Measurements from ENCODE around the gene PCDHB8.
"Not testable (repeated sequence)": the region's sequence is repeated elsewhere in the genome, so short reads cannot be mapped to it uniquely, and the experiment has no call there.

The PCDHB8 gene

DNA sequence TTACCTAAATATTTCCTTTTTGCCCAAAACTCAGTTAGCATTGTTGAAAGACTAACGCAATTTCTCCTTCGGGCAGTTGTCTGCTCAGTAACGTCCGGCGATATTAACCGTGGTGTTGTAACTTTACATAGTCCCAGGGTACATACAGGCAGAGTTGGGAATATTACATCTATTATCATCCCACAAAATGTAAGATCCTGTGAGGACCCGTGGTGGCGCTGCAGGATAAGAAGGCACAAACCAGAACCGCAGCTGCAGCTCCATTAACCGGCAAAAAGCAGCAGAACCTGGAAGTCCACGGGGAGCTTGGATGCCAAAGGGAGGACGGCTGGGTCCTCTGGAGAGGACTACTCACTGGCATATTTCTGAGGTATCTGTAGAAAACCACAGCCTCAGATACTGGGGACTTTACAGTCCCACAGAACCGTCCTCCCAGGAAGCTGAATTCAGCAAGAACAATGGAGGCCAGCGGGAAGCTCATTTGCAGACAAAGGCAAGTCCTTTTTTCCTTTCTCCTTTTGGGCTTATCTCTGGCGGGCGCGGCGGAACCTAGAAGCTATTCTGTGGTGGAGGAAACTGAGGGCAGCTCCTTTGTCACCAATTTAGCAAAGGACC, at the start of gene PCDHB8:
Gene PCDHB8, plus strand, starts transcription at position 214 of the 615 bp plus-strand sequence. Its CDS starts 245 bp downstream, at position 459.
- not testable (repeated sequence) for DNase-seq

DNA sequence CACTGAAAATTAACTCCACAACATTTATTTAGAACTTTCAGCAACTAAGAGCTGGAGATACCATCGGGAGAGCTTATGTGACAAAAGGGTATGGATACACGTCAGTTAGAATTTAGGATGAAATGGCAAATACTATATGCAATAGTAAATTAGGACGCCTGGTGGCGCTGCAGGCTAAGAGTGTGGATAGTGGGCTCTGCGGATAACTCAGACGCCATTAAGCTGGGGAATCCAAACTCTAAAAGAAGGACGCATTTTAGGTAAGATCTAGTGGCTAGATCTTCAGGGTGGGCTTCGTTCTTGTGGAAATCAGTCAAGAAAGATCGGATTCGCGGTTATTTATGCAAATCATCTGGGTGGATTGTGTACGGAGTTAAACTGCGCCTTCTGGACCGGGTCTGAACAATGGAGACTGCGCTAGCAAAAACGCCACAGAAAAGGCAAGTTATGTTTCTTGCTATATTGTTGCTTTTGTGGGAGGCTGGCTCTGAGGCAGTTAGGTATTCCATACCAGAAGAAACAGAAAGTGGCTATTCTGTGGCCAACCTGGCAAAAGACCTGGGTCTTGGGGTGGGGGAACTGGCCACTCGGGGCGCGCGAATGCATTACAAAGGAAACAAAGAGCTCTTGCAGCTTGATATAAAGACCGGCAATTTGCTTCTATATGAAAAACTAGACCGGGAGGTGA, 42.4 kb upstream of the PCDHB8 start, which contains the start of gene PCDHB5:
Gene PCDHB5, plus strand, starts transcription at position 177 of the 688 bp plus-strand sequence. Its CDS starts 229 bp downstream, at position 406.
- DNase-seq, result no peak

DNA sequence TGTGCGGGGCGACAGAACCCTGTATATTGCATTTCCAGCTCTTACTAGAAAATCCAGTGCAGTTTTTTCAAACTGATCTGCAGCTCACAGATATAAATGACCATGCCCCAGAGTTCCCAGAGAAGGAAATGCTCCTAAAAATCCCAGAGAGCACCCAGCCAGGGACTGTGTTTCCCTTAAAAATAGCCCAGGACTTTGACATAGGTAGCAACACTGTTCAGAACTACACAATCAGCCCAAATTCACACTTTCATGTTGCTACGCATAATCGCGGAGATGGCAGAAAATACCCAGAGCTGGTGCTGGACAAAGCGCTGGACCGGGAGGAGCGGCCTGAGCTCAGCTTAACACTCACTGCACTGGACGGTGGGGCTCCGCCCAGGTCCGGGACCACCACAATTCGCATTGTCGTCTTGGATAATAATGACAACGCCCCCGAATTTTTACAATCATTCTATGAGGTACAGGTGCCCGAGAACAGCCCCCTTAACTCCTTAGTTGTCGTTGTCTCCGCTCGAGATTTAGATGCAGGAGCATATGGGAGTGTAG, 41.8 kb upstream of the PCDHB8 start:
- no peak for DNase-seq

DNA sequence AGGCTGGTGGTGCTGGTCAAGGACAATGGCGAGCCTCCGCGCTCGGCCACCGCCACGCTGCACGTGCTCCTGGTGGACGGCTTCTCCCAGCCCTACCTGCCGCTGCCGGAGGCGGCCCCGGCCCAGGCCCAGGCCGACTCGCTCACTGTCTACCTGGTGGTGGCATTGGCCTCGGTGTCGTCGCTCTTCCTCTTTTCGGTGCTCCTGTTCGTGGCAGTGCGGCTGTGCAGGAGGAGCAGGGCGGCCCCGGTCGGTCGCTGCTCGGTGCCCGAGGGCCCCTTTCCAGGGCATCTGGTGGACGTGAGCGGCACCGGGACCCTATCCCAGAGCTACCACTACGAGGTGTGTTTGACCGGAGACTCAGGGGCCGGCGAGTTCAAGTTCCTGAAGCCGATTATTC, 40.2 kb upstream of the PCDHB8 start:
- not testable (repeated sequence) for DNase-seq

DNA sequence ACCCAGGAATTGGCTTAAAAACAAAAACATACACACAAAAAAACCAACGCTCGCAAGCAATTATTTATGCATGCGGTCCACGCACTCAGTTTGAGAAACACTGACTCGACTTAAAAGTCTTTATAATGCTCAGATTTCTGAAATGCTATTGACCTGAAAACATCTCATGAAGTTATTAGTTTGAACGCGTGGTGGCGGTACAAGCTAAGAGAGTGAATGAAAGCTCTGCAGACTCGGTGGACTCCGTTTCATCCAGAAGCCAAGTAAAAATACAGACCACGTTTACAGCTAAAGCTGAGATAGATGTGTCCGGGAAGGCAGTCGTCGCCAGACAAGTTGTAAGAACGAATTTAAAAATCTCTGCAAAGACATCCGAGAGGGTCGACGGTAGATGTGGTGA, 27.8 kb upstream of the PCDHB8 start, which contains the start of gene PCDHB6:
Gene PCDHB6, plus strand, starts transcription at position 246 of the 400 bp plus-strand sequence. CDS start 201 bp downstream, outside the sequence.
- no peak for DNase-seq

DNA sequence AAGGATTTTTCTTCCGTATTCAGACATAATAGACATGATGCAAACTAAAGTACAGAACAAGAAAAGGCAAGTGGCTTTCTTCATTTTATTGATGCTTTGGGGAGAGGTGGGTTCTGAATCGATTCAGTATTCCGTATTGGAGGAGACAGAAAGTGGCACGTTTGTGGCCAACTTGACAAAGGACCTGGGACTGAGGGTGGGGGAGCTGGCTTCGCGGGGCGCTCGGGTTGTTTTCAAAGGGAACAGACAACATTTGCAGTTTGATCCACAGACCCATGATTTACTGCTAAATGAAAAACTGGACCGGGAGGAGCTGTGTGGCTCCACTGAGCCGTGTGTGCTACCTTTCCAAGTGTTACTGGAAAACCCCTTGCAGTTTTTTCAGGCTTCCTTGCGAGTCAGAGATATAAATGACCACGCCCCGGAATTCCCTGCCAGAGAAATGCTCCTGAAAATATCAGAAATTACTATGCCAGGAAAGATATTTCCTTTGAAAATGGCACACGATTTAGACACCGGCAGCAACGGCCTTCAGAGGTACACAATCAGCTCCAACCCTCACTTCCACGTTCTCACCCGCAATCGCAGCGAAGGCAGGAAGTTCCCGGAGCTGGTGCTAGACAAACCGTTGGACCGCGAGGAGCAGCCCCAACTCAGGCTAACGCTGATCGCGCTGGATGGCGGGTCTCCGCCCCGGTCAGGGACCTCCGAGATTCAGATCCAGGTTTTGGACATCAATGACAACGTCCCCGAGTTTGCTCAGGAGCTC, 27.2 kb upstream of the PCDHB8 start:
- DNase-seq, result no peak

DNA sequence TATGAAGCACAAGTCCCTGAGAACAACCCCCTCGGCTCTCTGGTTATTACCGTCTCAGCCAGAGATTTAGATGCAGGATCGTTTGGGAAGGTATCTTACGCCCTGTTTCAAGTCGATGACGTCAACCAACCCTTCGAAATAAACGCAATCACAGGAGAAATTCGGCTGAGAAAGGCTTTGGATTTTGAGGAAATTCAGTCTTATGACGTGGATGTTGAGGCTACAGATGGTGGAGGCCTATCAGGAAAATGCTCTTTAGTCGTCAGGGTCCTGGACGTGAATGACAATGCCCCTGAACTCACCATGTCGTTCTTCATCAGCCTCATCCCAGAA, 26.6 kb upstream of the PCDHB8 start:
- no peak for DNase-seq

DNA sequence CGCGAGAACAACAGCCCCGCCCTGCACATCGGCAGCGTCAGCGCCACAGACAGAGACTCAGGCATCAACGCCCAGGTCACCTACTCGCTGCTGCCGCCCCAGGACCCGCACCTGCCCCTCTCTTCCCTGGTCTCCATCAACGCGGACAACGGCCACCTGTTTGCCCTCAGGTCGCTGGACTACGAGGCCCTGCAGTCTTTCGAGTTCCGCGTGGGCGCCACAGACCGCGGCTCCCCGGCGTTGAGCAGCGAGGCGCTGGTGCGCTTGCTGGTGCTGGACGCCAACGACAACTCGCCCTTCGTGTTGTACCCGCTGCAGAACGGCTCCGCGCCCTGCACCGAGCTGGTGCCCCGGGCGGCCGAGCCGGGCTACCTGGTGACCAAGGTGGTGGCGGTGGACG, 26.0 kb upstream of the PCDHB8 start:
- not testable (repeated sequence) for DNase-seq

DNA sequence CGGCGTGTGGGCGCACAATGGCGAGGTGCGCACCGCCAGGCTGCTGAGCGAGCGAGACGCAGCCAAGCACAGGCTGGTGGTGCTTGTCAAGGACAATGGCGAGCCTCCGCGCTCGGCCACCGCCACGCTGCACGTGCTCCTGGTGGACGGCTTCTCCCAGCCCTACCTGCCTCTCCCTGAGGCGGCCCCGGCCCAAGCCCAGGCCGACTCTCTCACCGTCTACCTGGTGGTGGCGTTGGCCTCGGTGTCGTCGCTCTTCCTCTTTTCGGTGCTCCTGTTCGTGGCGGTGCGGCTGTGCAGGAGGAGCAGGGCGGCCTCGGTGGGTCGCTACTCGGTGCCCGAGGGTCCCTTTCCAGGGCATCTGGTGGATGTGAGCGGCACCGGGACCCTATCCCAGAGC, 25.5 kb upstream of the PCDHB8 start:
- DNase-seq, result not testable (repeated sequence)

DNA sequence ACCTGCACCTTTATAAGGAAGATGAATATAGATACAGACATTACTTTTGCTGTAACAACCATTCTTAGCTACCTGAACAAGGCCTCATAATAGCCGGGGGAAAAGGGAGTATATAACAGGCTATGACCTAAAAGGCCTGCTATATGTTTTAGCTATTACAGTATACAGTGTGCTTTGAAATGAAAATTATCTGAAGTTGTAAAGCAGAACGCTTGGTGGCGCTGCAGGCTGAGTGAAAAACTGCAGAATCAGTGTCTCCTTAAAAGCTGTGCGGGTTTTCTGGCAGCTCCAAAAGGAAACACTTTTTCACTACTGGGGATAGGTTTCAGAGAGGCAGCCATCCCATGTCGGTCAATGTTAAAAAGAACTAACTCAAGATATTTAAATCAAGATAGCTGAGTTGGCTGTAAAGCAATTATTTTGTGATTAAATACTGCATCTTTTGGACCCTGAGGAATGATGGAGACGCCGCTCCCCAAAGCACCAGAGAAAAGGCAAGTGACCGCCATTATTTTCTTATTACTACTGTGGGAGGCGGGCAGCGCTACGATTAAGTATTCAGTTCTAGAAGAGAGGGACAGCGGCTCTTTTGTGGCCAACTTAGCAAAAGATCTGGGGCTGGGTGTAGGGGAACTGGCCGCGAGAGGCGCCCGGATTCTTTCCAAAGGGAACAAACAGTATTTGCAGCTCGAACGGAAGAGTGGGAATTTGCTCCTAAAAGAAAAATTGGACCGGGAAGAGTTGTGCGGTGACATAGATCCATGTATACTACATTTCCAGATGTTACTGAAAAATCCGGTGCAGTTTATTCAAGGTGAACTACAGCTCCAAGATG, 21.8 kb upstream of the PCDHB8 start:
- DNase-seq, result no peak

DNA sequence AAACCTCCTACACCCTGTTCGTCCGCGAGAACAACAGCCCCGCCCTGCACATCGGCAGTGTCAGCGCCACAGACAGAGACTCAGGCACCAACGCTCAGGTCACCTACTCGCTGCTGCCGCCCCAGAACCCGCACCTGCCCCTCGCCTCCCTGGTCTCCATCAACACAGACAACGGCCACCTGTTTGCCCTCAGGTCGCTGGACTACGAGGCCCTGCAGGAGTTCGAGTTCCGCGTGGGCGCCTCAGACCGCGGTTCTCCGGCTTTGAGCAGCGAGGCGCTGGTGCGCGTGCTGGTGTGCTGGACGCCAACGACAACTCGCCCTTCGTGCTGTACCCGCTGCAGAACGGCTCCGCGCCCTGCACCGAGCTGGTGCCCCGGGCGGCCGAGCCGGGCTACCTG, 20.2 kb upstream of the PCDHB8 start:
- not testable (repeated sequence) for DNase-seq

DNA sequence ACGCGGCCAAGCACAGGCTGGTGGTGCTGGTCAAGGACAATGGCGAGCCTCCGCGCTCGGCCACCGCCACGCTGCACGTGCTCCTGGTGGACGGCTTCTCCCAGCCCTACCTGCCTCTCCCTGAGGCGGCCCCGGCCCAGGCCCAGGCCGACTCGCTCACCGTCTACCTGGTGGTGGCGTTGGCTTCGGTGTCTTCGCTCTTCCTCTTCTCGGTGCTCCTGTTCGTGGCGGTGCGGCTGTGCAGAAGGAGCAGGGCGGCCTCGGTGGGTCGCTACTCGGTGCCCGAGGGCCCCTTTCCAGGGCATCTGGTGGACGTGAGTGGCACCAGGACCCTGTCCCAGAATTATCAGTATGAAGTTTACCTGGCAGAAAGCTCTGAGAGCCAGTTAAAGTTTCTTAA, 19.7 kb upstream of the PCDHB8 start:
- DNase-seq, result not testable (repeated sequence)

DNA sequence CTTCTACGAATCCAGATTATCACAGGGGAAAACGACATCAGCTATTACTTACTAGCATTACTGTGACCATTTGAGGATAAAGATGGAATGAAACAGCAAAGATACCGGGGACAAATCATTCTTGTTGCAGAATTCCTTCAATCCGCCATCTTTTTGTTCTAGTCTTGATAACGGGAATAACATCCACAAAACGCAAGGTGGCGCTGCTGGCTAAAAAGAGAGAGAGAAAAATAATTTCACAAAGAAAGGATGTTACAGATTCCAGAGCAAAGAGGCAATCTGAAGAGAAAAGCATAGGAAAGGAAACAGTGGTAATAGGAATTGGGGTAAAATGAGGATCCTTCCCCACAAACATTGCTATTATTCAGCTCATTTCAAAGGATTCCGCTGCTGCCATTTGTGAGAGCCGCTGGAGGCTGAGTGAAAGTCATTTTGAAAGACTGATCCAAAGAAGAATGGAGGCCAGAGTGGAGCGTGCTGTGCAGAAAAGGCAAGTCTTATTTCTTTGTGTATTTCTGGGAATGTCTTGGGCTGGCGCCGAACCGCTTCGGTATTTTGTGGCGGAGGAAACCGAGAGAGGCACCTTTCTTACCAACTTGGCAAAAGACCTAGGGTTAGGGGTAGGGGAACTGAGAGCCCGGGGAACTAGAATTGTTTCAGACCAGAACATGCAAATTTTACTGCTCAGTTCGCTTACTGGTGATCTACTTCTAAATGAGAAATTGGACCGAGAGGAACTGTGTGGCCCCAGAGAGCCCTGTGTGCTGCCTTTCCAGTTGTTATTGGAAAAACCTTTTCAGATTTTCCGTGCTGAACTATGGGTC, 5.0 kb upstream of the PCDHB8 start, which contains the start of gene PCDHB7:
Gene PCDHB7, plus strand, starts transcription at position 264 of the 824 bp plus-strand sequence. Its CDS starts 192 bp downstream, at position 456.
- DNase-seq, result peak in 1 of 2 donors; percentile 19

DNA sequence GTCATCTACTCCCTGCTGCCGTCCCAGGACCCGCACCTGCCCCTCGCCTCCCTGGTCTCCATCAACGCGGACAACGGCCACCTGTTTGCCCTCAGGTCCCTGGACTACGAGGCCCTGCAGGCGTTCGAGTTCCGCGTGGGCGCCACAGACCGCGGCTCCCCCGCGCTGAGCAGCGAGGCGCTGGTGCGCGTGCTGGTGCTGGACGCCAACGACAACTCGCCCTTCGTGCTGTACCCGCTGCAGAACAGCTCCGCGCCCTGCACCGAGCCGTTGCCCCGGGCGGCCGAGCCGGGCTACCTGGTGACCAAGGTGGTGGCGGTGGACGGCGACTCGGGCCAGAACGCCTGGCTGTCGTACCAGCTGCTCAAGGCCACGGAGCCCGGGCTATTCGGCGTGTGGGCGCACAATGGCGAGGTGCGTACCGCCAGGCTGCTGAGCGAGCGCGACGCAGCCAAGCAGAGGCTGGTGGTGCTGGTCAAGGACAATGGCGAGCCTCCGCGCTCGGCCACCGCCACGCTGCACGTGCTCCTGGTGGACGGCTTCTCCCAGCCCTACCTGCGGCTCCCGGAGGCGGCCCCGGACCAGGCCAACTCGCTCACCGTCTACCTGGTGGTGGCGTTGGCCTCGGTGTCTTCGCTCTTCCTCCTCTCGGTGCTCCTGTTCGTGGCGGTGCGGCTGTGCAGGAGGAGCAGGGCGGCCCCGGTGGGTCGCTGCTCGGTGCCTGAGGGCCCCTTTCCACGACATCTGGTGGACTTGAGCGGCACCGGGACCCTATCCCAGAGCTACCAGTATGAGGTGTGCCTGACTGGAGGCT, 3.1 kb upstream of the PCDHB8 start:
- DNase-seq, result not testable (repeated sequence)

DNA sequence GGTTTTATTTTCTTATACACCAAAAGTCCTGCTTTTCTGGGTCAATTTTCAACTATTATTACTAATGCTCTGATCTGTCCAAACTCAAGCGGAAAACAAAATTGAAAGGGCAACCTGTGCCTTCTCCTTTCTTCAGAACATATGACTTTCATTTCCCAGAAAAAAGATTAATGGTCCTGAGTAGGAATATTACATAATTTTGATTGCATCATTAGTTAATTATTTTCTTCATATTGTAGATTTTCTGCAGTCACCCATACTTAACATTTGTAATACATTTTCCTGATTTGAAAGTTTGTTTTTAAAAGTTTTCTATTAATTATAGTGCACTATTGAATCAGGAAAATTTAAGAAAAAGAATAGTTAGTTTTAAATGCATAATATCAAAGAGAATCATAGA, 1.7 kb upstream of the PCDHB8 start:
- DNase-seq, result no peak

DNA sequence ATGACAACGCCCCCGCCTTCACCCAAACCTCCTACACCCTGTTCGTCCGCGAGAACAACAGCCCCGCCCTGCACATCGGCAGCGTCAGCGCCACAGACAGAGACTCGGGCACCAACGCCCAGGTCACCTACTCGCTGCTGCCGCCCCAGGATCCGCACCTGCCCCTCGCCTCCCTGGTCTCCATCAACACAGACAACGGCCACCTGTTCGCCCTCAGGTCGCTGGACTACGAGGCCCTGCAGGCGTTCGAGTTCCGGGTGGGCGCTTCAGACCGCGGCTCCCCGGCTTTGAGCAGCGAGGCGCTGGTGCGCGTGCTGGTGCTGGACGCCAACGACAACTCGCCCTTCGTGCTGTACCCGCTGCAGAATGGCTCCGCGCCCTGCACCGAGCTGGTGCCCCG, 1.8 kb downstream of the PCDHB8 start:
- not testable (repeated sequence) for DNase-seq

DNA sequence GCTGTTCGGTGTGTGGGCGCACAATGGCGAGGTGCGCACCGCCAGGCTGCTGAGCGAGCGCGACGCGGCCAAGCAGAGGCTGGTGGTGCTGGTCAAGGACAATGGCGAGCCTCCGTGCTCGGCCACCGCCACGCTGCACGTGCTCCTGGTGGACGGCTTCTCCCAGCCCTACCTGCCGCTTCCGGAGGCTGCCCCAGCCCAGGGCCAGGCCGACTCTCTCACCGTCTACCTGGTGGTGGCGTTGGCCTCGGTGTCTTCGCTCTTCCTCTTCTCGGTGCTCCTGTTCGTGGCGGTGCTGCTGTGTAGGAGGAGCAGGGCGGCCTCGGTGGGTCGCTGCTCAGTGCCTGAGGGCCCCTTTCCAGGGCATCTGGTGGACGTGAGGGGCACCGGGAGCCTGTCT, 2.3 kb downstream of the PCDHB8 start:
- not testable (repeated sequence) for DNase-seq

DNA sequence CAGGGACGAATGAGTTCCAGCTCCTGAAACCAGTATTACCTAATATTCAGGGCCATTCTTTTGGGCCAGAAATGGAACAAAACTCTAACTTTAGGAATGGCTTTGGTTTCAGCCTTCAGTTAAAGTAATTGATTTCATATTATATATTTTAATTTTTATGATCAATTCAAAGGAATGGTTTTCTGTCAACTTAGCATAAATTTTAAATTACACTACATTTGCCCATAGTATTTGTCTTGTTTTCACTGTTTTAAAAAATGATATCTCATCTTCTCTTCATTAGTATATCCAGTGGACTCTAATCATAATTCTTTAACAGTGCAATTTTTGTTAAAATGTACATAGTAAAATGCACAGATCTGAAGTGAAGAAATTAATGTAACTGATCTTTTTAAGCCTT, 2.7 kb downstream of the PCDHB8 start:
- no peak for DNase-seq

DNA sequence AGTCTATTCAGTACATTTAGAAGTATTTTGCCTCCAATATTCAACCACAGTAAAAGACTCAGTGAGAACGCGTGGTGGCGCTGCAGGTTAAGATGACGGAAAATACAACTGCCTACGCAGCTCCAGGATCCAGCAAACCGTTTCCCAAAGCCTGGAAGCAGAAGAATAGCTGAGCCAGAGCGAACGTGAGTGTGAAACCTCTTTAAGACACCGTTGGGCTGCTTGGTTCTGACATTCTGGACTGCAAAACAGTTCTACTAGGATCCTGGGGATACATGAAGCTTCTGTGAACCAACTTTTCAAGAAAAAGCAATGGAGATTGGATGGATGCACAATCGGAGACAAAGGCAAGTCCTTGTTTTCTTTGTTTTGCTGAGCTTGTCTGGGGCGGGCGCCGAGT, 4.7 kb downstream of the PCDHB8 start, which contains the start of gene PCDHB16:
Gene PCDHB16, plus strand, starts transcription at position 140 of the 400 bp plus-strand sequence. Its CDS starts 173 bp downstream, at position 313.
- DNase-seq, result no peak

Data from stimulated activated CD4-positive, alpha-beta T cell treated with anti-CD3 and anti-CD28 coated beads, Interleukin-2, amount 100 ng/mL, for 48 hours (primary cell).